ENCODE data around the gene GALNT9. TPM values are rescaled to one million over a fixed set of nuclear protein-coding genes. Genes with fewer than 3 reads are reported as not detected.

Gene GALNT9
- total RNA-seq, 1 experiment from 2014 or later: not detected

GRCh38 chr12:132238488-132238854 lies 90.9 kb downstream of the GALNT9 start:
- no peak overlapping the region for H3K4me3 ChIP-seq
- H3K27me3 ChIP-seq (replicated peaks): no peaks in the 10 kb centered on the region
- no peak overlapping the region for H3K27ac ChIP-seq
- no peak for DNase-seq (ENCODE audit: low read depth in 1 of 2, low spot score in 2 of 2)
- H3K4me1 ChIP-seq (replicated peaks): no peaks in the 10 kb centered on the region
- no peaks in the 10 kb centered on the region for H3K36me3 ChIP-seq
- no peaks in the 10 kb centered on the region for H3K9me3 ChIP-seq (replicated peaks)

GRCh38 chr12:132237772-132238487 lies 91.5 kb downstream of the GALNT9 start:
- Histone ChIP-seq H3K36me3 (no peaks in the 10 kb centered on the region), H3K27me3 (replicated peaks) (no peaks in the 10 kb centered on the region), H3K27ac (no peak overlapping the region), H3K4me3 (no peak overlapping the region), H3K9me3 (replicated peaks) (no peaks in the 10 kb centered on the region), H3K4me1 (replicated peaks) (no peaks in the 10 kb centered on the region)
- DNase-seq (ENCODE audit: low read depth in 1 of 2, low spot score in 2 of 2): no peak

- Histone ChIP-seq H3K36me3 (no peaks in the 10 kb centered on the region), H3K4me1 (replicated peaks) (no peaks in the 10 kb centered on the region), H3K27me3 (replicated peaks) (no peaks in the 10 kb centered on the region), H3K4me3 (no peak overlapping the region), H3K9me3 (replicated peaks) (no peaks in the 10 kb centered on the region), H3K27ac (no peak overlapping the region)
- DNase-seq (ENCODE audit: low read depth in 1 of 2, low spot score in 2 of 2): no peak
Measured at GRCh38 chr12:132236930-132237771, 92.2 kb downstream of the GALNT9 start.

- H3K27ac ChIP-seq: no peak overlapping the region
- no peaks in the 10 kb centered on the region for H3K36me3 ChIP-seq
- H3K4me1 ChIP-seq (replicated peaks): no peaks in the 10 kb centered on the region
- no peaks in the 10 kb centered on the region for H3K27me3 ChIP-seq (replicated peaks)
- no peaks in the 10 kb centered on the region for H3K9me3 ChIP-seq (replicated peaks)
- DNase-seq (ENCODE audit: low read depth in 1 of 2, low spot score in 2 of 2): no peak
- no peak overlapping the region for H3K4me3 ChIP-seq
Measured at GRCh38 chr12:132236129-132236929, 93.1 kb downstream of the GALNT9 start.

- H3K4me1 ChIP-seq (replicated peaks): no peaks in the 10 kb centered on the region
- no peak overlapping the region for H3K4me3 ChIP-seq
- no peaks in the 10 kb centered on the region for H3K9me3 ChIP-seq (replicated peaks)
- H3K27ac ChIP-seq: no peak overlapping the region
- H3K36me3 ChIP-seq: no peaks in the 10 kb centered on the region
- no peak for DNase-seq (ENCODE audit: low read depth in 1 of 2, low spot score in 2 of 2)
- H3K27me3 ChIP-seq (replicated peaks): no peaks in the 10 kb centered on the region
Measured at GRCh38 chr12:132235116-132235820, 94.1 kb downstream of the GALNT9 start.

- Histone ChIP-seq H3K27me3 (replicated peaks) (0 out of 2 replicates have a peak, but pooled peaks cover 3% of the 10 kb centered on the region), H3K36me3 (no peaks in the 10 kb centered on the region), H3K4me1 (replicated peaks) (no peaks in the 10 kb centered on the region), H3K9me3 (replicated peaks) (no peaks in the 10 kb centered on the region), H3K27ac (no peak overlapping the region), H3K4me3 (no peak overlapping the region)
- no peak for DNase-seq (ENCODE audit: low read depth in 1 of 2, low spot score in 2 of 2)
Measured at GRCh38 chr12:132230381-132230780, 99.0 kb downstream of the GALNT9 start.

GRCh38 chr12:132229926-132230325 lies 99.5 kb downstream of the GALNT9 start:
- no peak overlapping the region for H3K4me3 ChIP-seq
- H3K9me3 ChIP-seq (replicated peaks): no peaks in the 10 kb centered on the region
- no peak for DNase-seq (ENCODE audit: low read depth in 1 of 2, low spot score in 2 of 2)
- no peak overlapping the region for H3K27ac ChIP-seq
- 0 out of 2 replicates have a peak, but pooled peaks cover 3% of the 10 kb centered on the region for H3K27me3 ChIP-seq (replicated peaks)
- no peaks in the 10 kb centered on the region for H3K4me1 ChIP-seq (replicated peaks)
- H3K36me3 ChIP-seq: no peaks in the 10 kb centered on the region

GRCh38 chr12:132229193-132229760 lies 100.1 kb downstream of the GALNT9 start:
- Histone ChIP-seq H3K27ac (no peak overlapping the region), H3K4me1 (replicated peaks) (no peaks in the 10 kb centered on the region), H3K4me3 (no peak overlapping the region), H3K36me3 (no peaks in the 10 kb centered on the region), H3K27me3 (replicated peaks) (0 out of 2 replicates have a peak, but pooled peaks cover 3% of the 10 kb centered on the region), H3K9me3 (replicated peaks) (no peaks in the 10 kb centered on the region)
- DNase-seq (ENCODE audit: low read depth in 1 of 2, low spot score in 2 of 2): no peak

- Histone ChIP-seq H3K27me3 (replicated peaks) (0 out of 2 replicates have a peak, but pooled peaks cover 3% of the 10 kb centered on the region), H3K36me3 (no peaks in the 10 kb centered on the region), H3K9me3 (replicated peaks) (no peaks in the 10 kb centered on the region), H3K27ac (no peak overlapping the region), H3K4me3 (no peak overlapping the region), H3K4me1 (replicated peaks) (no peaks in the 10 kb centered on the region)
- DNase-seq (ENCODE audit: low read depth in 1 of 2, low spot score in 2 of 2): no peak
Measured at GRCh38 chr12:132228476-132229192, 100.8 kb downstream of the GALNT9 start.

GRCh38 chr12:132227782-132228475 lies 101.5 kb downstream of the GALNT9 start:
- Histone ChIP-seq H3K27ac (no peak overlapping the region), H3K27me3 (replicated peaks) (0 out of 2 replicates have a peak, but pooled peaks cover 3% of the 10 kb centered on the region), H3K36me3 (no peaks in the 10 kb centered on the region), H3K4me3 (no peak overlapping the region), H3K4me1 (replicated peaks) (no peaks in the 10 kb centered on the region), H3K9me3 (replicated peaks) (no peaks in the 10 kb centered on the region)
- DNase-seq (ENCODE audit: low read depth in 1 of 2, low spot score in 2 of 2): no peak

GRCh38 chr12:132227118-132227517 lies 102.3 kb downstream of the GALNT9 start:
- Histone ChIP-seq H3K4me3 (no peak overlapping the region), H3K27me3 (replicated peaks) (0 out of 2 replicates have a peak, but pooled peaks cover 3% of the 10 kb centered on the region), H3K4me1 (replicated peaks) (no peaks in the 10 kb centered on the region), H3K27ac (no peak overlapping the region), H3K9me3 (replicated peaks) (no peaks in the 10 kb centered on the region), H3K36me3 (no peaks in the 10 kb centered on the region)
- no peak for DNase-seq (ENCODE audit: low read depth in 1 of 2, low spot score in 2 of 2)

- Histone ChIP-seq H3K4me3 (no peak overlapping the region), H3K4me1 (replicated peaks) (no peaks in the 10 kb centered on the region), H3K27ac (no peak overlapping the region), H3K36me3 (no peaks in the 10 kb centered on the region), H3K9me3 (replicated peaks) (no peaks in the 10 kb centered on the region), H3K27me3 (replicated peaks) (0 out of 2 replicates have a peak, but pooled peaks cover 3% of the 10 kb centered on the region)
- DNase-seq (ENCODE audit: low read depth in 1 of 2, low spot score in 2 of 2): no peak
Measured at GRCh38 chr12:132226604-132227003, 102.8 kb downstream of the GALNT9 start.
